Measurements from ENCODE around the gene TLR9.

The TLR9 gene

DNA sequence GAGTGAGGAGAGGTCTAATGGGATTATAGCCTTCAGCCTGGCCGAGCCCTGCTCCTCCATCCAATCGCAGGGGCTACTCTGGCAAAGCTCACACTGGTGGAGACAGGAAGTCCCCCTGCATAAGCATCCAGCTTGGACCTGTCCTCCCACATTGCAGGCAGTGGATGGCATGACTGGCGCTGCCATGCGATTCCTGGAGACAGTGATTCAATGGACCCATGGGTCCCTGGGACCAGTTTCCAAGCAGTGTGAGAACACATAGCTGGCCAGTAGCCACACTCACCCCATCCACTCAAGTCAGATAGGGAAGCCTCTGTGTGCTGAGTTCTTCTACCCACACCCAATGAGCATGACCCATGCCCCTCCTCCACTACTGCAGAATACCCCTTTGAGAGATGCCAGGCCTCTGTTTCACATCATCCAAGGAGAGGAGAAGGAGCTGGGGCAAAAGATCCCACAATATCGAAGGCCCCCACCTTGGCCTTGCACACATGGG lies 53.1 kb downstream of the TLR9 start:
- DNase-seq (ENCODE audit: low read depth), result no peak
- TF ChIP-seq, protein P1, sequence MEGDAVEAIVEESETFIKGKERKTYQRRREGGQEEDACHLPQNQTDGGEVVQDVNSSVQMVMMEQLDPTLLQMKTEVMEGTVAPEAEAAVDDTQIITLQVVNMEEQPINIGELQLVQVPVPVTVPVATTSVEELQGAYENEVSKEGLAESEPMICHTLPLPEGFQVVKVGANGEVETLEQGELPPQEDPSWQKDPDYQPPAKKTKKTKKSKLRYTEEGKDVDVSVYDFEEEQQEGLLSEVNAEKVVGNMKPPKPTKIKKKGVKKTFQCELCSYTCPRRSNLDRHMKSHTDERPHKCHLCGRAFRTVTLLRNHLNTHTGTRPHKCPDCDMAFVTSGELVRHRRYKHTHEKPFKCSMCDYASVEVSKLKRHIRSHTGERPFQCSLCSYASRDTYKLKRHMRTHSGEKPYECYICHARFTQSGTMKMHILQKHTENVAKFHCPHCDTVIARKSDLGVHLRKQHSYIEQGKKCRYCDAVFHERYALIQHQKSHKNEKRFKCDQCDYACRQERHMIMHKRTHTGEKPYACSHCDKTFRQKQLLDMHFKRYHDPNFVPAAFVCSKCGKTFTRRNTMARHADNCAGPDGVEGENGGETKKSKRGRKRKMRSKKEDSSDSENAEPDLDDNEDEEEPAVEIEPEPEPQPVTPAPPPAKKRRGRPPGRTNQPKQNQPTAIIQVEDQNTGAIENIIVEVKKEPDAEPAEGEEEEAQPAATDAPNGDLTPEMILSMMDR (IDR thresholded peaks at IDR 0.05; ENCODE audit: insufficient read depth, low read depth, low read length, missing control alignments), result no peak
- no peak overlapping the region for H3K4me3 ChIP-seq (ENCODE audit: low read depth, low read length)

GRCh38 chr3:52171514-52172261 lies 53.8 kb downstream of the TLR9 start:
- no peak overlapping the region for H3K4me3 ChIP-seq (ENCODE audit: low read depth, low read length)
- TF ChIP-seq, protein P1 (IDR thresholded peaks at IDR 0.05; ENCODE audit: insufficient read depth, low read depth, low read length, missing control alignments), result no peak
- DNase-seq (ENCODE audit: low read depth), result no peak
